CD14-positive monocyte (primary cell): ENCODE data around the gene DNAH9. TPM values are rescaled to one million over a fixed set of nuclear protein-coding genes. Genes with fewer than 3 reads are reported as not detected.

Source experiments
- DNase-seq, 3 donors: peaks; one replicate each; pipeline ENCODE4 v3.0.0-alpha.2; 2011 to 2022
- H2AFZ ChIP-seq: 2 replicates; pipeline ENCODE4 v1.6.0; 2012; ENCODE audit warnings: mild to moderate bottlenecking, low read depth, low read length, inconsistent platforms; ENCODE audit not compliant: insufficient read depth, poor library complexity, severe bottlenecking
- H3K27ac ChIP-seq, 2 donors: 1 replicate in 1 of 2; 2 replicates in 1 of 2; pipeline ENCODE4 v1.5.1; 2012 to 2013; ENCODE audit warnings: low read length in 2 of 2, control low read depth in 1 of 2, inconsistent platforms in 1 of 2, low read depth in 1 of 2, mild to moderate bottlenecking in 1 of 2
- H3K27me3 ChIP-seq, 2 donors: one replicate each; pipeline versions ENCODE4 v1.6.0 to v1.6.1; 2011 to 2013; ENCODE audit warnings: low read length in 2 of 2; ENCODE audit not compliant: control insufficient read depth in 2 of 2, insufficient read depth in 2 of 2
- H3K36me3 ChIP-seq, 2 donors: replicated peaks in 1 of 2; 1 replicate in 1 of 2; 2 replicates in 1 of 2; pipeline versions ENCODE4 v1.5.1 to v1.6.1; 2012 to 2013; ENCODE audit warnings: low read length in 2 of 2, control low read depth in 1 of 2, inconsistent platforms in 1 of 2, mild to moderate bottlenecking in 1 of 2; ENCODE audit not compliant: insufficient read depth in 2 of 2, control insufficient read depth in 1 of 2
- H3K4me1 ChIP-seq, 2 donors: 1 replicate in 1 of 2; 2 replicates in 1 of 2; pipeline versions ENCODE4 v1.5.1 to v1.6.1; 2012 to 2013; ENCODE audit warnings: low read length in 2 of 2, control low read depth in 1 of 2, inconsistent platforms in 1 of 2, mild to moderate bottlenecking in 1 of 2, moderate library complexity in 1 of 2; ENCODE audit not compliant: insufficient read depth in 2 of 2, control insufficient read depth in 1 of 2
- H3K4me2 ChIP-seq: replicated peaks from 2 replicates; pipeline ENCODE3; 2012; ENCODE audit warnings: low read length, moderate library complexity, mild to moderate bottlenecking; ENCODE audit not compliant: poor library complexity, severe bottlenecking; ENCODE audit errors: extremely low read depth
- H3K4me3 ChIP-seq, 3 experiments: fragments of 200-600 bp in 1 of 3; sonication (generic) in 1 of 3; replicated peaks in 1 of 3; 1 replicate in 2 of 3; 2 replicates in 1 of 3; pipeline ENCODE4 v1.5.1; 2011 to 2013; ENCODE audit warnings: low read length in 3 of 3, mild to moderate bottlenecking in 3 of 3, control low read depth in 2 of 3, low read depth in 2 of 3, inconsistent platforms in 1 of 3, moderate library complexity in 1 of 3
- H3K79me2 ChIP-seq: 2 replicates; pipeline ENCODE4 v1.6.0; 2012; ENCODE audit warnings: mild to moderate bottlenecking, control low read depth, inconsistent platforms, low read length, moderate library complexity; ENCODE audit not compliant: insufficient read depth
- H3K9ac ChIP-seq: 2 replicates; pipeline ENCODE4 v1.6.0; 2017; ENCODE audit warnings: low read length, mild to moderate bottlenecking; ENCODE audit not compliant: insufficient read depth, poor library complexity, severe bottlenecking
- H3K9me3 ChIP-seq, 2 donors: replicated peaks in 1 of 2; 1 replicate in 1 of 2; 2 replicates in 1 of 2; pipeline versions ENCODE4 v1.5.1 to v1.6.1; 2012 to 2013; ENCODE audit warnings: low read length in 2 of 2, control low read depth in 1 of 2; ENCODE audit not compliant: control insufficient read depth in 1 of 2, insufficient read depth in 1 of 2
- H4K20me1 ChIP-seq: 2 replicates; pipeline ENCODE4 v1.6.0; 2012; ENCODE audit warnings: mild to moderate bottlenecking, low read length, control low read depth, moderate library complexity; ENCODE audit not compliant: insufficient read depth
- H3K27ac Mint-ChIP-seq, 7 donors: one replicate each; pipeline ENCODE4 v1.8.0; 2020; ENCODE audit warnings: mild to moderate bottlenecking in 7 of 7, mixed read lengths in 7 of 7, moderate library complexity in 6 of 7, inconsistent platforms in 2 of 7
- H3K27me3 Mint-ChIP-seq, 3 donors: one replicate each; pipeline ENCODE4 v1.8.0; 2021 to 2022; ENCODE audit warnings: low read depth in 3 of 3, mild to moderate bottlenecking in 3 of 3, mixed read lengths in 3 of 3, moderate library complexity in 3 of 3, inconsistent platforms in 1 of 3
- H3K36me3 Mint-ChIP-seq, 2 donors: one replicate each; pipeline ENCODE4 v1.8.0; 2020; ENCODE audit warnings: mixed read lengths in 2 of 2, inconsistent platforms in 1 of 2, mild to moderate bottlenecking in 1 of 2
- H3K4me1 Mint-ChIP-seq: one replicate; pipeline ENCODE4 v1.8.0; 2020; ENCODE audit warnings: mild to moderate bottlenecking, mixed read lengths
- H3K4me3 Mint-ChIP-seq, 2 donors: one replicate each; pipeline ENCODE4 v1.8.0; 2020; ENCODE audit warnings: mild to moderate bottlenecking in 2 of 2, mixed read lengths in 2 of 2, moderate library complexity in 1 of 2
- H3K9me3 Mint-ChIP-seq, 7 donors: one replicate each; pipeline ENCODE4 v1.8.0; 2020 to 2022; ENCODE audit warnings: mixed read lengths in 7 of 7, mild to moderate bottlenecking in 6 of 7, moderate library complexity in 6 of 7, inconsistent platforms in 2 of 7
- WGBS: methylation state at CpG from one replicate; pipeline ENCODE4 v1.1.5; 2013; ENCODE audit warnings: missing lambda C conversion rate; ENCODE audit not compliant: insufficient coverage; 5-methylcytosine and 5-hydroxymethylcytosine counted together
- intact Hi-C, 2 donors: fragments of 100-400 bp; cut with micrococcal nuclease; formaldehyde crosslinking; loops; one replicate each; pipeline versions ENCODE4 v1.15.0 to v1.15.1; 2023
- polyA plus RNA-seq, 3 donors: library from polyadenylated mRNA; depleted of rRNA in 1 of 3; unstranded in 2 of 3; stranded (reverse) in 1 of 3; fragments of 300-500 nt in 2 of 3; fragments of >200 nt in 1 of 3; fragmentation: Illumina TruSeq in 2 of 3; gene quantifications; 1 replicate in 2 of 3; 2 replicates in 1 of 3; pipeline ENCODE4 v1.2.3, GENCODE V29; 2012 to 2021
- TF ChIP-seq, protein P1 (sequence below): fragments of 200-600 bp; IDR thresholded peaks from one replicate; pipeline ENCODE4 v1.8.0; 2022; ENCODE audit warnings: antibody characterized with exemption, mild to moderate bottlenecking

The DNAH9 gene
- polyA plus RNA-seq, 3 donors: not detected

GRCh38 chr17:11853321-11854151, 255.3 kb downstream of the DNAH9 start:
- no peak overlapping the region for H3K4me2 ChIP-seq
- H4K20me1 ChIP-seq: no peaks in the 10 kb centered on the region
- no peaks in the 10 kb centered on the region for H3K27me3 Mint-ChIP-seq
- H3K9me3 Mint-ChIP-seq: peaks cover 6 to 28% (median 24%) of the 10 kb centered on the region in 7 donors
- H3K9me3 ChIP-seq: peaks cover 20 to 37% of the 10 kb centered on the region in 2 donors
- no peak for DNase-seq
- no peaks in the 10 kb centered on the region for H3K27me3 ChIP-seq
- TF ChIP-seq, protein P1, sequence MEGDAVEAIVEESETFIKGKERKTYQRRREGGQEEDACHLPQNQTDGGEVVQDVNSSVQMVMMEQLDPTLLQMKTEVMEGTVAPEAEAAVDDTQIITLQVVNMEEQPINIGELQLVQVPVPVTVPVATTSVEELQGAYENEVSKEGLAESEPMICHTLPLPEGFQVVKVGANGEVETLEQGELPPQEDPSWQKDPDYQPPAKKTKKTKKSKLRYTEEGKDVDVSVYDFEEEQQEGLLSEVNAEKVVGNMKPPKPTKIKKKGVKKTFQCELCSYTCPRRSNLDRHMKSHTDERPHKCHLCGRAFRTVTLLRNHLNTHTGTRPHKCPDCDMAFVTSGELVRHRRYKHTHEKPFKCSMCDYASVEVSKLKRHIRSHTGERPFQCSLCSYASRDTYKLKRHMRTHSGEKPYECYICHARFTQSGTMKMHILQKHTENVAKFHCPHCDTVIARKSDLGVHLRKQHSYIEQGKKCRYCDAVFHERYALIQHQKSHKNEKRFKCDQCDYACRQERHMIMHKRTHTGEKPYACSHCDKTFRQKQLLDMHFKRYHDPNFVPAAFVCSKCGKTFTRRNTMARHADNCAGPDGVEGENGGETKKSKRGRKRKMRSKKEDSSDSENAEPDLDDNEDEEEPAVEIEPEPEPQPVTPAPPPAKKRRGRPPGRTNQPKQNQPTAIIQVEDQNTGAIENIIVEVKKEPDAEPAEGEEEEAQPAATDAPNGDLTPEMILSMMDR: no peak
- no peaks in the 10 kb centered on the region for H3K4me1 ChIP-seq
- no peaks in the 10 kb centered on the region for H3K36me3 ChIP-seq
- H2AFZ ChIP-seq: no peak overlapping the region
- H3K27ac ChIP-seq: no peak overlapping the region
- no peaks in the 10 kb centered on the region for H3K36me3 Mint-ChIP-seq
- no peaks in the 10 kb centered on the region for H3K4me1 Mint-ChIP-seq
- H3K9ac ChIP-seq: no peak overlapping the region
- 90% methylated on average over 9 of the region's 11 CpGs for WGBS
- intact Hi-C loops: no loop called here
- no peak overlapping the region for H3K4me3 Mint-ChIP-seq
- no peaks in the 10 kb centered on the region for H3K79me2 ChIP-seq
- H3K4me3 ChIP-seq: no peak overlapping the region
- no peak overlapping the region for H3K27ac Mint-ChIP-seq

DNA sequence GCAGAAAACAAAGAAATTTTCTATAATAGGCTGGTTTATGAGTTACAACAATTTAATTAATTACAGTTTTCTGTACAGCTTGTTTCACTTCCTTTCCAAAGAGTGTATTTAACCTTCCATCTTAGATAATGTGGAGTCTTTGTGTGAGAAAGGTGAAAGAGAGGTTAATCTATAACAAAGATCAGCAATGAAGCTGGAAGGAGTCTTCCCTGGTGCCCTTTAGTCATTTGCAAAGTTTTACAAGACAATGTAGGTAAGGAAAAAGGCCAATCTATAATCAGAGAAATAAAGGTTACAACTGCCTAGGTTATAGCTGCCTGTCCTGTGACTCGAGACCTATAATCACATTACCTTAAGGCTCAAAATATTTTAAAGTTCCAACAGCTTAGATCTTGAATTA, 257.0 kb downstream of the DNAH9 start:
- Histone ChIP-seq H3K36me3 (no peaks in the 10 kb centered on the region), H3K27me3 (no peaks in the 10 kb centered on the region), H3K27ac (no peak overlapping the region), H3K4me3 (no peak overlapping the region), H3K79me2 (no peaks in the 10 kb centered on the region), H3K4me2 (no peak overlapping the region), H4K20me1 (no peaks in the 10 kb centered on the region), H3K9ac (no peak overlapping the region), H3K4me1 (no peaks in the 10 kb centered on the region), H3K9me3 (peaks cover 12 to 32% of the 10 kb centered on the region in 2 donors), H2AFZ (no peak overlapping the region)
- no peak overlapping the region for H3K4me3 Mint-ChIP-seq
- WGBS: 80% methylated on average over 1 of the region's 1 CpG
- no peaks in the 10 kb centered on the region for H3K36me3 Mint-ChIP-seq
- H3K27me3 Mint-ChIP-seq: no peaks in the 10 kb centered on the region
- intact Hi-C loops: no loop called here
- no peak overlapping the region for H3K27ac Mint-ChIP-seq
- H3K9me3 Mint-ChIP-seq: peaks cover 3 to 31% (median 21%) of the 10 kb centered on the region in 7 donors
- TF ChIP-seq, protein P1: no peak
- H3K4me1 Mint-ChIP-seq: no peaks in the 10 kb centered on the region
- no peak for DNase-seq
